ENCODE results near the gene HBE1. TPM values are rescaled to one million over a fixed set of nuclear protein-coding genes. Genes with fewer than 3 reads are reported as not detected.

HBE1 gene
- total and polyA plus RNA-seq, 9 of the 15 experiments (the other 6 are each of a cell fraction or from before 2014, with no cell fraction given): 612 to 10,250 (median 2,181) TPM

GRCh38 chr11:5267033-5267563 lies 2.6 kb downstream of the HBE1 start:
- ChIA-PET POLR2A (interaction anchor here (0.6 to 5.0 kb wide), 9 partner anchors 8 to 137 kb away, joined by 3 to 55 read pairs (median 13); no protein-coding TSS in a partner anchor), CTCF (ENCODE audit: low intra/inter-chr PET ratio) (no interaction called here)
- H3K9ac ChIP-seq (ENCODE audit: insufficient read depth in 1 of 2, low read depth in 2 of 2, low read length in 2 of 2): peak overlapping the region in 1 of 2 experiments; percentile 64; a peak in 1 of 4 replicates
- no peaks in the 10 kb centered on the region for H4K20me1 ChIP-seq (replicated peaks; ENCODE audit: control insufficient read depth, insufficient read depth, low read length)
- no peaks in the 10 kb centered on the region for H3K27me3 ChIP-seq (ENCODE audit: control insufficient read depth in 2 of 2, insufficient read depth in 2 of 2, low read length in 2 of 2)
- ATAC-seq (peak; percentile 60), DNase-seq (ENCODE audit: extremely low read depth in 1 of 4, low spot score in 3 of 4) (peak in 2 of 4 experiments; percentile 37 to 72), FAIRE-seq (peak; percentile 82)
- intact Hi-C loops (cut with micrococcal nuclease) (no loop called here), in situ Hi-C loops (cut with MboI) (no loop called here)
- H2AFZ ChIP-seq (ENCODE audit: low read depth, low read length): no peak overlapping the region
- H3K9me1 ChIP-seq (ENCODE audit: control insufficient read depth, insufficient read depth, low read length): no peaks in the 10 kb centered on the region
- peaks cover 28% of the 10 kb centered on the region for H3K36me3 ChIP-seq (ENCODE audit: control insufficient read depth, insufficient read depth, low read length)
- no peaks in the 10 kb centered on the region for H3K9me3 ChIP-seq (replicated peaks; ENCODE audit: control insufficient read depth, insufficient read depth, low read depth, low read length)
- WGBS (ENCODE audit: insufficient coverage, low coverage, missing lambda C conversion rate): 15% methylated on average over 2 of the region's 2 CpGs
- H3K4me1 ChIP-seq (replicated peaks in 1 of 2; ENCODE audit: control insufficient read depth in 2 of 2, insufficient read depth in 2 of 2, low read length in 2 of 2): peaks cover 1 to 31% of the 10 kb centered on the region in 2 experiments
- H3K79me2 ChIP-seq (ENCODE audit: control insufficient read depth, insufficient read depth, low read length): peaks cover 45% of the 10 kb centered on the region
- H3K27ac ChIP-seq (ENCODE audit: extremely low read depth, low read depth, low read length): peak overlapping the region; percentile 17; the same call in 2 of the 3 replicates
- H3K4me2 ChIP-seq (ENCODE audit: insufficient read depth, low read length): peak overlapping the region; percentile 83
- BruUV-seq (replicated peaks): no TSS peak
- no peak overlapping the region for H3K4me3 ChIP-seq
- TF ChIP-seq E2F6 (IDR thresholded peaks at IDR 0.05; ENCODE audit: borderline replicate concordance in 1 of 2, extremely low read depth in 1 of 2, insufficient read depth in 1 of 2, insufficient read length in 1 of 2, low read depth in 1 of 2, low read length in 1 of 2, poor library complexity in 1 of 2, severe bottlenecking in 1 of 2) (no peak), ZBTB12 (CRISPR knock-in tag; IDR thresholded peaks at IDR 0.05) (no peak), ZBTB7A (IDR thresholded peaks at IDR 0.05; ENCODE audit: borderline replicate concordance, control insufficient read depth, low read depth, low read length) (no peak), PTTG1 (tag; IDR thresholded peaks at IDR 0.05; ENCODE audit: low read depth) (no peak)
- TF ChIP-seq, protein P1, sequence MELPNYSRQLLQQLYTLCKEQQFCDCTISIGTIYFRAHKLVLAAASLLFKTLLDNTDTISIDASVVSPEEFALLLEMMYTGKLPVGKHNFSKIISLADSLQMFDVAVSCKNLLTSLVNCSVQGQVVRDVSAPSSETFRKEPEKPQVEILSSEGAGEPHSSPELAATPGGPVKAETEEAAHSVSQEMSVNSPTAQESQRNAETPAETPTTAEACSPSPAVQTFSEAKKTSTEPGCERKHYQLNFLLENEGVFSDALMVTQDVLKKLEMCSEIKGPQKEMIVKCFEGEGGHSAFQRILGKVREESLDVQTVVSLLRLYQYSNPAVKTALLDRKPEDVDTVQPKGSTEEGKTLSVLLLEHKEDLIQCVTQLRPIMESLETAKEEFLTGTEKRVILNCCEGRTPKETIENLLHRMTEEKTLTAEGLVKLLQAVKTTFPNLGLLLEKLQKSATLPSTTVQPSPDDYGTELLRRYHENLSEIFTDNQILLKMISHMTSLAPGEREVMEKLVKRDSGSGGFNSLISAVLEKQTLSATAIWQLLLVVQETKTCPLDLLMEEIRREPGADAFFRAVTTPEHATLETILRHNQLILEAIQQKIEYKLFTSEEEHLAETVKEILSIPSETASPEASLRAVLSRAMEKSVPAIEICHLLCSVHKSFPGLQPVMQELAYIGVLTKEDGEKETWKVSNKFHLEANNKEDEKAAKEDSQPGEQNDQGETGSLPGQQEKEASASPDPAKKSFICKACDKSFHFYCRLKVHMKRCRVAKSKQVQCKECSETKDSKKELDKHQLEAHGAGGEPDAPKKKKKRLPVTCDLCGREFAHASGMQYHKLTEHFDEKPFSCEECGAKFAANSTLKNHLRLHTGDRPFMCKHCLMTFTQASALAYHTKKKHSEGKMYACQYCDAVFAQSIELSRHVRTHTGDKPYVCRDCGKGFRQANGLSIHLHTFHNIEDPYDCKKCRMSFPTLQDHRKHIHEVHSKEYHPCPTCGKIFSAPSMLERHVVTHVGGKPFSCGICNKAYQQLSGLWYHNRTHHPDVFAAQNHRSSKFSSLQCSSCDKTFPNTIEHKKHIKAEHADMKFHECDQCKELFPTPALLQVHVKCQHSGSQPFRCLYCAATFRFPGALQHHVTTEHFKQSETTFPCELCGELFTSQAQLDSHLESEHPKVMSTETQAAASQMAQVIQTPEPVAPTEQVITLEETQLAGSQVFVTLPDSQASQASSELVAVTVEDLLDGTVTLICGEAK (IDR thresholded peaks at IDR 0.05): peak; percentile 72
- TF ChIP-seq, protein P1 (CRISPR knock-in tag; IDR thresholded peaks at IDR 0.05): no peak
- TF ChIP-seq, protein P2, sequence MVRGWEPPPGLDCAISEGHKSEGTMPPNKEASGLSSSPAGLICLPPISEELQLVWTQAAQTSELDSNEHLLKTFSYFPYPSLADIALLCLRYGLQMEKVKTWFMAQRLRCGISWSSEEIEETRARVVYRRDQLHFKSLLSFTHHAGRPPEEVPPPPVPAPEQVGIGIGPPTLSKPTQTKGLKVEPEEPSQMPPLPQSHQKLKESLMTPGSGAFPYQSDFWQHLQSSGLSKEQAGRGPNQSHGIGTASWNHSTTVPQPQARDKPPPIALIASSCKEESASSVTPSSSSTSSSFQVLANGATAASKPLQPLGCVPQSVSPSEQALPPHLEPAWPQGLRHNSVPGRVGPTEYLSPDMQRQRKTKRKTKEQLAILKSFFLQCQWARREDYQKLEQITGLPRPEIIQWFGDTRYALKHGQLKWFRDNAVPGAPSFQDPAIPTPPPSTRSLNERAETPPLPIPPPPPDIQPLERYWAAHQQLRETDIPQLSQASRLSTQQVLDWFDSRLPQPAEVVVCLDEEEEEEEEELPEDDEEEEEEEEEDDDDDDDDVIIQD (CRISPR knock-in tag; IDR thresholded peaks at IDR 0.05): no peak

Measured in K562 (cell line).